Esophagus mucosa (tissue), 1 donor: ENCODE measurements around the gene TMEM117. TPM values are rescaled to one million over a fixed set of nuclear protein-coding genes. Genes with fewer than 3 reads are reported as not detected.

Source experiments
- ATAC-seq: fragments of 200-7000 bp; cut with Tn5 transposase; one replicate; pipeline ENCODE4 v1.9.1; 2020
- total RNA-seq: library from RNA; stranded (reverse); gene quantifications from one replicate; pipeline ENCODE4 v1.2.4, GENCODE V29; 2023
- donor health status: DM: yes; HTN: yes; CAD: no.

Gene TMEM117
- total RNA-seq, 1 donor from 2014 or later, result 14.3 TPM

- ATAC-seq, result no peak
These were observed 553.2 kb downstream of the TMEM117 start for GRCh38 chr12:44389038-44389437.

- no peak for ATAC-seq
These were observed 554.0 kb downstream of the TMEM117 start for GRCh38 chr12:44389896-44390295.

DNA sequence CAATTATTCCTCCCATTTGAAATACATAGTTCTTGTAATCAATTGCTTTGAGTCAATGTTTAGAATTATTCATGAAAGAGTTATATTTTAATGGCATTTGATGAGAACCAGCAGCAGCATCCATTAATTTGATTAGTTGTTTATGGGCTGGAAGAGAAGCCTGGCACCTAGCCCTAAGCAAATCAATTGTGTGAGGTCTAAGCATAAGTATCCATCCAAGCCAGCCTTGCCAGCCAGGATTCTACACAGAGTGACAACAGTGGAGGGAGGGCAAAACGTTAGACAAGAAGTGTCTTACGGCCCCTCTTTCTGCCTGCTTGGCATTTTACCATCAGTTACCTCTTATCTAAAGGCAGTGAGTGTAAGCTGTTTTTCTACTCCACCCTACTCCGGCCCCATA lies 561.8 kb downstream of the TMEM117 start:
- ATAC-seq, result no peak

GRCh38 chr12:44403185-44403584 lies 567.3 kb downstream of the TMEM117 start:
- ATAC-seq, result no peak

DNA sequence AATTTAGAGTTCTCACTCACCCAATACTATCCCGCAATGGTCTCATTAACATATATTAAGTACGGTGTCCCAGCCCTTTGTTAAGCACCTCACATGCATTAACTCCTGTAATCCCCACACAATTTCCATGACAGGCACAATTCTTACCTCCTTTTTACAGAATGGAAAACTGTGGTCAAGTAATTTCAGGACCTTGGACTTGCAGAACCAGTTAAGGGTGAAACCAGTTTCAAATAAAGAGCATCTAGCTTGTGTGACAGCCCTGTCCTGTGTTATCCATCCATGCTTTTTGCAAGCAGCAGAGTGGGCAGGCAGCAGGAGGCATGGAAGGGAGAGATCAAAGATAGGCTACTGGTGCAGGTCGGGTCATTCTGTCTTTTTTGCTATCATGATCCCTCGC lies 569.4 kb downstream of the TMEM117 start:
- ATAC-seq, result no peak

GRCh38 chr12:44422559-44422958 lies 586.7 kb downstream of the TMEM117 start:
- ATAC-seq, result no peak

DNA sequence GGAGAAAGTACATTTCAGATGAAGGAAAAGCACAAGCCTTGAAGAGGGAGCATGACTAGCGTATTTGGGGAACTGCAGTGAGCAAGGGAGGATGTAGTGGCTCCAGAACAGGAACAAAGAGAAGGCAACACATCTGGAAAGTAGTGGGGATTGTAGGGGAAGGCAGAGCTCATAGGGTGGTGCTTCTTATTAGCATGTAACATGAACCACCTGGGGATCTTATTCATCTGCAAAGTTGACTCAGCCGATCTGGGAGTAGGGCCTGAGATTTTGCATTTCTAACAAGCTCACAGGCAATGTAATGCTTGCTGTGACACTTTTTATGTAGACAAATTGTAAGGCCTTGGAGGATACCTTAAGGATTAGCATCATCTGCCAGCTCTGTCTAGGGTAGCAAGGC lies 592.9 kb downstream of the TMEM117 start:
- no peak for ATAC-seq

DNA sequence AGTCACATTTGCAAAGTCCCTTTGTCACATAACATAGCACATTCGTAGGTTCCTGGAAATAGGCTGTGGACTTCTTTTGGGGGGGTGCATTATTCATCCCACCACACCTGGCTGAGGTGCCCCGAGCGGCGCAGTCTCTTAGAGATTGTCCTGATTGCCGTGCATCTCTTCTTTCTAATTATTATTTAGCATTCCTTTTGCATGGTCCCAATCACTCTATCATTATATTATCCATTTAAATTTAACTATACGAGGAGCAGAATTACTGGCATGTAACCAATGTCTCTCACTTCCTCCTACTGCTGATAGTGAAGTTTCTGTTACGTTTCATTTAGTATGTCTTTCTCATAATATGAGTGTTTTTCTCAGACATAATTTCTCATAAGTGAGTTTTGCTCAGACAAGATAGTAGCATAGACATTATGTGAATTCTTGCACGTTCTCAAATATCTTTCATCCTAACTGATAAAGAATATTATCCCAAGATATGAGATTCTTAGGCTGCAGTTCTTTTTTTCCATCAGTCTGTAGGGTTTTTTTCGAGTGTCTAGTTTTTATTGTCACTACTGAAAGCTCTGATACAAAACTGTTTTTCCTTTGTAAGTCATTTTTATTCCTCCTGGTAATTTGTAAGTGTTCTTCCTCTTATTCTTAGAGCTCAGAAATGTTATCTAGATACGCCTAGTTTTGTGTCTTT lies 595.9 kb downstream of the TMEM117 start:
- ATAC-seq, result no peak

GRCh38 chr12:44433659-44434058 lies 597.8 kb downstream of the TMEM117 start:
- no peak for ATAC-seq

DNA sequence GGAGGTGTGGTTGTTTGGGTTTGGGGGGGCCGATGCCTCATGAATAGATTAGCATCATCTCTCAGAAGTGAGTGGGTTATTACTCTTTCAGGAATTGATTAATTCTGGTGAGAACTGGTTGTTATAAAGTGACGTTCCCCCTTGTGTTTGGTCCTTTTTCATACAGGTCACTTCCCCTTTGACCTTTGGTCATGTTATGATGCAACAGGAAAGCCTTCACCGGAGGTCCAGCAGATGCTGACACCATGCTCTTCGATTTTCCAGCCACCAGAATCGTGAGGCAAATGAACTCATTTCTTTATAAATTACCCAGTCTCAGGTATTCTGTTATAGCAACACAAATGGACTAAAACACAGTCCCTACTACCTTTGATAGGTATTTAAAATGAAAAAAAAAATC lies 600.9 kb downstream of the TMEM117 start:
- ATAC-seq, result no peak

Other genes with a start within 250 kb of the TMEM117 start
- 12.2 TPM for gene PUS7L, start 77.3 kb upstream of the TMEM117 start, total RNA-seq
- 15.1 TPM for gene IRAK4, start 77.1 kb upstream of the TMEM117 start, total RNA-seq
- 164 TPM for gene TWF1, start 29.8 kb upstream of the TMEM117 start, total RNA-seq